IPS-11a (cell line): ENCODE results near the gene ZC3H4.

Experiments
- H3K4me3 ChIP-seq: one replicate; pipeline ENCODE4 v1.5.1; 2013; ENCODE audit warnings: low read depth, low read length, control low read depth

ZC3H4 gene

GRCh38 chr19:47134545-47134944, 21.0 kb upstream of the ZC3H4 start:
- H3K4me3 ChIP-seq = no peak overlapping the region

DNA sequence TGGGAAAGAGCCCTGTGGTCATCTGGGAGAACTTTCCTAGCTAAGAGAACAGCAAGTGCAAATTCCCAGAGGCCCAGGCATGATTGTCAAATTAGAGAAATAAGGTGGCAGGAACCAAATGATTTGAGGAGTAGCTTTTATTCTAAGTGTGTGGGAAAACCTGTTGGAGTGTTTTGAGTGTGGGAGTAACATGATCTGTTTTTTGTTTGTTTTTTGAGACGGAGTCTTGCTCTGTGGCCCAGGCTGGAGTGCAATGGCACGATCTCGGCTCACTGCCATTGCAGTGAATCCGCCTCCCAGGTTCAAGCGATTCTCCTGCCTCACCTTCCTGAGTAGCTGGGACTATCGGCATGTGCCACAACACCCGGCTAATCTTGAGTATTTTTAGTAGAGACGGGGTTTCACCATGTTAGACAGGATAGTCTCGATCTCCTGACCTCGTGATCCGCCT, 19.5 kb upstream of the ZC3H4 start:
- H3K4me3 ChIP-seq = no peak overlapping the region

DNA sequence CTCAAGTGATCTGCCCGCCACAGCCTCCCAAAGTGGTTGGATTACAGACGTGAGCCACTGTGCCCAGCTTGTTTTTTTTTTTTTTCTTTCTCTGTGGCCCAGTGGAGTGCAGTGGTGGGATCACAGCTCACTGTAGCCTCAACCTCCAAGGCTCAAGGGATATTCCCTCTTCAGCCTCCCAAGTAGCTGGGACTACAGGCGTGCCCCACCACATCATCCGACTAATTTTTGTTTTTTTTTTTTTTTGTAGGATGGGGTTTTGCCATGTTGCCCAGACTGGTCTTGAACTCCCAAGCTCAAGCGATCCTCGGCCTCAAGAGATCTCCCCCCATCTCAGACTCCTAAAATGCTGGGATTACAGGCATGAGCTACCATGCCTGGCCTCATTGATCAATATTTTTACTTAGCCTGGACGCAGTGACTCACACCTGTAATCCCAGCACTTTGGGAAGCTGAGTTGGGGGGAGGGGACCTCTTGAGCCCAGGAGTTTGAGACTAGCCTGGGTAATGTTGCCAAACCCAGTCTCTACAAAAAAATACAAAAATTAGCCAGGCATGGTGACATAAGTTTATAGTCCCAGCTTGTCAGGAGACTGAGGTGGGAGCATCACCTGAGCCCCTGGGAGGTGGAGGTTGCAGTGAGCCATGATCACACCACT, 18.7 kb upstream of the ZC3H4 start:
- H3K4me3 ChIP-seq = peak overlapping the region; percentile 98

- peak within 1 kb of the TSS; percentile 98 for H3K4me3 ChIP-seq
These were observed 17.1 kb upstream of the ZC3H4 start, which contains the start of gene SAE1 for GRCh38 chr19:47130589-47131227. Gene SAE1, plus strand, starts transcription at chr19:47130835. Its CDS starts 96 bp downstream, at chr19:47130931.

GRCh38 chr19:47130120-47130588, 16.6 kb upstream of the ZC3H4 start:
- H3K4me3 ChIP-seq = no peak overlapping the region

- no peak overlapping the region for H3K4me3 ChIP-seq
These were observed 16.0 kb upstream of the ZC3H4 start for GRCh38 chr19:47129579-47129978.

- H3K4me3 ChIP-seq = no peak overlapping the region
These were observed 12.0 kb upstream of the ZC3H4 start for GRCh38 chr19:47125669-47125938.

DNA sequence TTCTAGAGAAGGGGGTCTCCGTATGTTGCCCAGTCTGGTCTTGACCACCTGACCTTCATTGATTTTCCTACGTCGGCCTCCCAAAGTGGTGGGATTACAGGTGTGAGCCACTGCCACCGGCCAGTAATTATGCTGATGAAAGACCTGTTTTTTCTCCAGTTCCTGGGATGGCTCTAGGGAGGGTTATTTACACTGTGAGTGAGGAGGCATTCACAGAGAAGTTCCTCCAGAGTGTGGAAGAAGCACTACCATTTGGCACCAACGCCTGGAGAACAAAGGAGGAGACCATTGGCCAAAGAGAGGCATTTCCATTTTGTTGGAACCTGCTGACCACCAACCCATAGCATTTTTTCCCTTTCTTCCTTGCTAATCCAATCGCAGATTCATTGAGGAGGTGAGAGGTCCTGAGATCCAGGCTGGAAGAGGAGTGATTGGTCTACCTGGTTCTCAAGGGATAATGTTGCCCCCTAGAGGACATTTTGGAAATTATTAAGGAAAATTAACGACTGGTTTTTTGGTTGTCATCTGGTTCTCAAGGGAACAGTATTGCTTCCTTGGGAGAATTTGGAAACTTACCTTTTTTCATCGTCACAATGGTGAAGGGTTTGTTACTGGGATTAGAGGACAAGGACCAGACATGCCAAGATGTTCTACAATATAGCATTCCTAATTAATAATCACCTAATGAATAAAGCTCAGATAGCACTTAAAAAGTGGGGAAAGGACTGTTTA, 11.5 kb upstream of the ZC3H4 start:
- H3K4me3 ChIP-seq = no peak overlapping the region

DNA sequence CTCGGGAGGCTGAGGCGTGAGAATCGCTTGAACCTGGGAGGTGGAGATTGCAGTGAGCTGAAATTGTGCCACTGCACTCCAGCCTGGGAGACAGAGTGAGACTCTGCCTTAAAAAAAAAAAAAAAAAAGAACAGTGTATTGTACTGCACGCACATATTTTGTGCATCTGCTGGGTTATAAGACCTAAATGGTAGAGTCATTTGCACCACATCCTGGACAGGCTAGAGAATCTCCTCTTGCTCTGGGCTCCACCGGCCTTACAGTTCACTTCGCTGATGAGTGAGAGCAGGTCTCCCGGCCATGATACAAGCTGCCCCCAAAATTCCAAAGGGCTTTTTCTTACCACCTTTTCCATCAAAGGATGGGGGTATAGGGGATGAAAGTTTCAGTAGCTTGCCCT, 9.8 kb upstream of the ZC3H4 start:
- no peak overlapping the region for H3K4me3 ChIP-seq

DNA sequence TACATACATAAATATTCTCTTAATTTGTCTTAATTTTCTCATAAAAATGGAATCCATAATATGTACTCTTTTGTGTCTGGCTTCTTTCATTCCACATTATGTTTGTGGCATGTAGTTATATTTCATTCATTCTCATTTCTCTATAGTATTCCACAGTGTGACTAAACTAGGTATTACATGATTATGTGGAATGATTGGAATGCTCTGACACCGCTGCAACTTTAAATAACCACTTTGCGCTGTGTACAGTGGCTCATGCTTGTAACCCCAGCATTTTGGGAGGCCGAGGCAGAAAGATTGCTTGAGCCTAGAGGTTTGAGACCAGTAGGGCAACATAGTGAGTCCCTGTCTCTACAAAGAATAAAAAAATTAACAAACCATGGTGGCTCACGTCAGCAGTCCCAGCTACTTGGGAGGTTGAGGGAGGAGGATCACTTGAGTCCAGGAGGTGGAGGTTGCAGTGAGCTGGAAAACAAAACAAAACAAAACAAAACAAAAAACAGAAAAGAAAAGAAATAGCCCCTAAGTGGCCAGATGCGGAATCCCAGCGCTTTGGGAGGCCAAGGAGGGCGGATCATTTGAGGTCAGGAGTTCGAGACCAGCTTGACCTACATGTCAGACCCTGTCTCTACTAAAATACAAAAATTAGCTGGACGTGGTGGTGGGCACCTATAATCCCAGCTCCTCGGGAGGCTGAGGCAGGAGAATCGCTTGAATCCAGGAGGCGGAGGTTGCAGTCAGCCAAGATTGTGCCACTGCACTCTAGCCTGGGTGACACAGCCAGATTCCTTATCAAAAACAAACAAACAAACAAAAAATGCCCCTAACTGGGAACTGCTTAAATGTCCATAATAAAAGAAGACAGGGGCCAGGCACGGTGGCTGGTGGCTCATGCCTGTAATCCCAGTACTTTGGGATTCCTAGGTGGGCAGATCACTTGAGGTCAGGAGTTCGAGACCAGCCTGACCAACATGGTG, 9.1 kb upstream of the ZC3H4 start:
- H3K4me3 ChIP-seq = no peak overlapping the region

DNA sequence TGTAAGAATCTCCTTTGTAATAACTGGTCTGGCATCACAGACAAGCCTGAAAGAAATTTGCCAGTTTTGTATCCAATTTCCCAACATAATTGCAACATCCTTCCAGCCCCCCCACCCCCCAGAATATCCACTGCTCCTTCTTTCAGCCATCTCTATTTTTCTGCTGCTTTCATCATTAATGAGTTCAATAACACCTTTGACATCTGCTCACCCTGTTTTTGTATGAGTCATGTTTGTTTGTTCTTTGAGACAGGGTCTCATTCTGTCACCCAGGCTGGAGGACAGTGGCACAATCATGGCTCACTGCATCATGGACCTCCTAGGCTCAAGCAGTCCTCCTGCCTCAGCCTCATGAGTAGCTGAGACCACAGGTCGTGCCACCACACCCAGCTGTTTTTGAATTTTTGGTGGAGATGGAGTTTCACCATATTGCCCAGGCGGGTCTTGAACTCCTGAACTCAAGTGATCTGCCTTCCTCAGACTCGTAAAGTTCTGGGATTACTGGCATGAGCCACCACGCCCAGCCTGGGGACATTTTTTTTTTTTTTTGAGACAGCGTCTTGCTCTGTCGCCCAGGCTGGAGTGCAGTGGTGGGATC, 7.0 kb upstream of the ZC3H4 start:
- H3K4me3 ChIP-seq = no peak overlapping the region

DNA sequence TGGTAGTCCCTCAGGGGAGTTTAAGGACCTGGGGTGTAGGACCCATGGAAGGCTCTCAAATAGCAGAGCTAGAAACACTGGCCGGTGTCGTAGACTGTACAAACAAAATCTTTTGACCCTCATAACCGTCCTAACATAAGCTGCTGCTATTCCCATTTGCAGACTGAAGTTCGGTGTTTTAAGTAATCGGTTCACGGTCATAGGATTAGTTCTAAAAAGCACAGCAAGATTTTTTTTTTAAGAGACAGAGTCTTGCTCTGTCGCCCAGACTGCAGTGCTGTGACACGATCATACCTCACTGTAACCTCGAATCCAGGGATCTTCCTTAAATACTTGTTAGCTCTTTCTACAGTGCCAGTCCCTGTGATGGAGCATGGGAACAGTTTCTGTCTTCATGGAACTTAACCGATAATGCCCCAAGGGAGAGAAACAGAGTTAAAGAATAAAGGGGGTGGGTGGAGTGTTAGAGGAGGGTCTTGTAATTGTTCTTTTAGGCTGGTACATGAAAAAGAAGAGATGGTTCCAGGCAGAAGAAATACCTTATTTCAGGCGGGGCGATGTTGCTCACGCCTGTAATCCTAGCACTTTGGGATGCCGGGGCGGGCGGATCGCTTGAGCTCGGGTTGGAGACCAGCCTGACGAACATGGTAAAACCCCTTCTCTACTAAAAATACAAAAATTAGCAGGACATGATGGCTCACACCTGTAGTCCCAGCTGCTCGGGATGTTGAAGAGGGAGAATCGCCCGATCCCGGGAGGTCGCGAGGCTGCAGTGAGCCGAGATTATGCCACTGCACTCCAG, 475 bp upstream of the ZC3H4 start:
- H3K4me3 ChIP-seq = peak overlapping the region; percentile 86

DNA sequence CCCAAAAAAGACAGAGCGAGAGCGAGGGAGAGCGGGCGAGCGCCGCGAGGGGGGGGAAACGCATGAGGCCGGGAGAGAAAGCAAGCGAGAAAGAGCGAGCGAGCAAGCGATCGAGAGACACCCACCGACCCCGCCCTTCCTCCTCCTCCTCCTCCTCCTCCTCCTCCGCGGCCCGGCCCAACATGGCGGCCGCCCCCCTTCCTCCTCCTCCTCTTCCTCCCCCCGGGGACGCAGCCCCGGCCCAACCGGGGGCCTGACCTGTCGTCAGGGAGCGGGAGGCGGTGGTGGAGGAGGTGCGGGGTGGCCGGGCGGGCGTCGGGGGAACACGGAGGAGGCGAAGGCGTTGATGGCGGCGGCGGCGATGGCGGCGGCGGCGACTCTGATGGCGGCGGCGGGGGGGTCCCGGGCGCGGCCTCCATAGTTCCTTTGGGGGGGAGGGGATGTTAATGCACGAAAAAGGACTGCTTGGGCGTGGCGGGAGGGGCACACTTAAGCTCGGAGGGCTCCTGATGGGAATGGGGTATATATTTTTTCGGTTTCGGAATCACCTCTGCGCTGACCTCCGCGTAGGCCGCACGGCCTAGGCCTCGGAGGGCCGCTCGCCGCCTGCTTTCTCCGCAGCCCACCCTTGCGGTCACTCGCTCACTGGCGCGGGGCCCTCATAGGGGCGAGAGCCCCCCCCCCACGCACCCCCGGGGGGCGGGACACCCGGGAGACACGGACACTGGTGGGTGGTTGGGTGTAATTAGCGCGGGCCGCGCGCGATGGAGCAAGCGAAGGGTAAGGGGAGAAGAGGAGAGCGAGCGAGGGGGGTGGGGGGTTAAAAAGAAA, 1.2 kb downstream of the ZC3H4 start:
- H3K4me3 ChIP-seq = peak overlapping the region; percentile 95

DNA sequence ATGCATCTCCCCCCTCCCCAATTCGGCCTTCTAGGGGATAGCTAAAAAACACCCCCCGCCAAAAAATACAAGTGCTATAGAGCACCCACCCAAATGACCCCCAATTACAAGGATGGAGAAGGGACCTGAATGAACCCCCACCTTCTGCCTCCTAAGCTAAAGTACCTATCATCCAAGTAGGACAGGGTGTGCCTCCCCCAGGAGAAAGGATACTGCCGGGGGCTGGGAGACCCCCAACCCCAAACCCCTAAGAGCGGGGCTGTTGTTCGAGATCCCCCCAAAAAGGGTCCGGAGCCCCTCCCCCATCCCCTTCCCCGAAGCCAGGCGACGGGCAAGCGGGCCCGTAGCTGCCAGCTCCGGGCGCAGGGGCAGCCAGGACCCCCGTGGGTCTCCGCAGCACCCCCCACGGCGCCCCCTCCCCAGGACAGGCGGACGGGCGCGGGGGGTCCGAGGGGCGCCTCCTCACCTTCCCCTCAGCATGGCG, 1.9 kb downstream of the ZC3H4 start:
- peak overlapping the region; percentile 95 for H3K4me3 ChIP-seq

DNA sequence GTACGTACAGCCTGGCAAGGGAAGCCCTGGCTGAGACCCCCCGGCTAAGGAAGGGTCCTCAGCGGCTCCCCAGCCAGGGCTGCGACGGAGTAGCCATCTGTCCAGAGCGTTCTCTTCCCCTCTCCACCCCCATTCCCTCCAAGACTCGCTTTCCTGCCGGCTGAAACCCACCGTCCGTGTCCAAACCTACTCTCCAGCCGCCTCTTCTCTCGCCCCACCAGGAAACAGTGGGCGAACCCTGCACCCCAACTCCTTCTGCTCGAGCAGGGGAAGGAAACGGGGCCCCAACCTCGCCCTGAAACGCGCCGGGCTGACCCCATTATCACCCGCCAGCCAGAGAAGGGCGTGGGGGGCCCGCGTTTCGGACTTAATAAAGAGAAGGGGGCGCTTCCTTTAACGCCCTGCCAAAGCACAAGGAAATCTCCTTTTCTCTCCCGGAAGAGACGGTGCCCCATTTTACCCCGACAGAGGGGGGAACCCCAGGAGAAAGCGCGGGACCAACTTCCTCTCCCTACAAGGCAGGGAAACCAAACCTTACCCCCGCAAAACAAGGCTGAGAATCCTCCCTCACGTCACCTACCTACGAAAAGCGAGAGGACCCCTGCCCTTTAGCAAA, 2.5 kb downstream of the ZC3H4 start:
- H3K4me3 ChIP-seq = peak overlapping the region; percentile 95

GRCh38 chr19:47110521-47111005, 3.0 kb downstream of the ZC3H4 start:
- H3K4me3 ChIP-seq = peak overlapping the region; percentile 95

DNA sequence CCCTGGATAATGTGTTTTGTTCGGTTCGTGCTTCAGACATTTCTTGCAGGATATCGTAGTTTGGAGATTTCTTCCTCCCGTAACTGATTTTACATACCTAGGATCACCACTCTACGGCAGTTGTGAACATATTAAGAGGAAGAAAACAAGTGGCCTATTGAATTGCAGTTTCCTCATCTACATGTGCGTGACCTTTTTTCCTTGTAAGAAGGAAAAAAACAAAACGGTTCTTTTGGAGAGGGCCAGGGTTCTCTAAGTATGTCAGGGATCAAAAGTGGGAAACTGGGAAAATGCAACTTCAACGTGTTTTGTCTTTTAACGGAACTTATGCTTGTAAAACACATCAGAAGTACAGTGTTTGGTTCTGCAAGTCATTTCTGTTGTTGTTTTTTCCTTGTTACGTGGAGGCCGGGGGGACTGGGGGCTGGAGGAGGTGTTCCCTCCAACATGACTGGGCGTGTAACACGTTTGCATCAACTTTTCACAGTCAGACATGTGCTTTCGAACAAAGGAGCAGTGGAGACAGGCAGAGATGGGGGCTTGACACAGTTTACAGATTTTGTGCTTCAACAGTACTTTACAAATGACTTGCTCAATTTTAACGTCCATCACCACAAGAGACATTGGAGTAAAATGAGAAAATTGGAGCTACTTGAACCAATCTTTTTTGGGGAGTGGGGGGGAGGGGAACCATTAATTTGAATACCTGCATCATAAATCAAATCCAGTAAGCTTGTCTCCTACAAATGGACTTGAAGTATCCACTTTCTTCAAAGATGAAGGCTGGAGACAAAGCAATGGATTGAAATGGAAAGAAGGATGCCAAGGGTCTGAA, 3.8 kb downstream of the ZC3H4 start:
- peak overlapping the region; percentile 95 for H3K4me3 ChIP-seq
